ENCODE measurements around the gene SYT6.

DNA sequence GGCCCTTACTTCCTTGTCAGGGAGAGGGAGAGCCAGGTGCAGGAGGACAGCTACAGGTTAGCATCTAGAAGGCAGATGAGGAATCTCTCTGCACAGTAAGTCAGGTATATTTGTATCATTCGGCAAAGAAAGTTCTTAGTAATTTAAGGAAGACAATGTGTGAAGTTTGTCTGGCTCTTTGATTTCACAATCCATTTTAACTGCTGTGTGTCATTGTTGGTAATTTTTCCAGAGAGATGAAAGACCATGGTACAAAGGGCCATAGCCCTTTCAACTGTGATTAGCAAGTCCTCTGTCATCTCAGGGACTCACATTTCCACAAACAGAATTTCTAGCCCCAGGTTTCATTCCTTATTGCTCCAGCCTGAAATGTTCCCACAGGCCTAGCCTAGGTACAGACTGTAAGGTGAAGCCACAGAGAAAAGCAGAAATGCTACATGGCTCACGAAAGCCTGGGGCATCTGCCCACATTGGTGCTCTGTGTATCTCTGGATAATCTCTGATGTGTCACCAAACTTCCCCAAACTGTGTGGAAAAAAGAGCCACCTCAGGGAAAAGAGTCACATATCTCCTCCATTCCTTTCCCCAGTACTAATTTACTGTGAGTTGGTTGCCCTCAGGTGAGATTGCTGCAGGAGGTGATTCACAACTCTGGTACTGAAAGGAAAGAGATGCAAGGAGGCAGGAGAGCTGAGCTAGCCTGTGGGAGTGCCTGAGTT is 70.6 kb downstream of the SYT6 start:
- TF ChIP-seq, protein P1, sequence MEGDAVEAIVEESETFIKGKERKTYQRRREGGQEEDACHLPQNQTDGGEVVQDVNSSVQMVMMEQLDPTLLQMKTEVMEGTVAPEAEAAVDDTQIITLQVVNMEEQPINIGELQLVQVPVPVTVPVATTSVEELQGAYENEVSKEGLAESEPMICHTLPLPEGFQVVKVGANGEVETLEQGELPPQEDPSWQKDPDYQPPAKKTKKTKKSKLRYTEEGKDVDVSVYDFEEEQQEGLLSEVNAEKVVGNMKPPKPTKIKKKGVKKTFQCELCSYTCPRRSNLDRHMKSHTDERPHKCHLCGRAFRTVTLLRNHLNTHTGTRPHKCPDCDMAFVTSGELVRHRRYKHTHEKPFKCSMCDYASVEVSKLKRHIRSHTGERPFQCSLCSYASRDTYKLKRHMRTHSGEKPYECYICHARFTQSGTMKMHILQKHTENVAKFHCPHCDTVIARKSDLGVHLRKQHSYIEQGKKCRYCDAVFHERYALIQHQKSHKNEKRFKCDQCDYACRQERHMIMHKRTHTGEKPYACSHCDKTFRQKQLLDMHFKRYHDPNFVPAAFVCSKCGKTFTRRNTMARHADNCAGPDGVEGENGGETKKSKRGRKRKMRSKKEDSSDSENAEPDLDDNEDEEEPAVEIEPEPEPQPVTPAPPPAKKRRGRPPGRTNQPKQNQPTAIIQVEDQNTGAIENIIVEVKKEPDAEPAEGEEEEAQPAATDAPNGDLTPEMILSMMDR (IDR thresholded peaks at IDR 0.05): no peak
- no peak for TF ChIP-seq POLR2AphosphoS5 (IDR thresholded peaks at IDR 0.05)
